Head of caudate nucleus (tissue), 42 donors: ENCODE data around the gene COA5.
A peak's percentile ranks its signal among the peaks of the same experiment; 100 is the strongest.
"Not testable (repeated sequence)": the region's sequence is repeated elsewhere in the genome, so short reads cannot be mapped to it uniquely, and the experiment has no call there.

ENCODE experiments used
- DNase-seq, 42 donors: peaks; one replicate each; pipeline versions ENCODE4 v3.0.0 to v3.0.0-alpha.2; 2020 to 2021; ENCODE audit warnings: mixed read lengths in 7 of 42
- intact Hi-C: fragments of 100-400 bp; cut with DNase I; formaldehyde crosslinking; loops from one replicate; pipeline ENCODE4 v1.15.0; 2022

Gene COA5

DNA sequence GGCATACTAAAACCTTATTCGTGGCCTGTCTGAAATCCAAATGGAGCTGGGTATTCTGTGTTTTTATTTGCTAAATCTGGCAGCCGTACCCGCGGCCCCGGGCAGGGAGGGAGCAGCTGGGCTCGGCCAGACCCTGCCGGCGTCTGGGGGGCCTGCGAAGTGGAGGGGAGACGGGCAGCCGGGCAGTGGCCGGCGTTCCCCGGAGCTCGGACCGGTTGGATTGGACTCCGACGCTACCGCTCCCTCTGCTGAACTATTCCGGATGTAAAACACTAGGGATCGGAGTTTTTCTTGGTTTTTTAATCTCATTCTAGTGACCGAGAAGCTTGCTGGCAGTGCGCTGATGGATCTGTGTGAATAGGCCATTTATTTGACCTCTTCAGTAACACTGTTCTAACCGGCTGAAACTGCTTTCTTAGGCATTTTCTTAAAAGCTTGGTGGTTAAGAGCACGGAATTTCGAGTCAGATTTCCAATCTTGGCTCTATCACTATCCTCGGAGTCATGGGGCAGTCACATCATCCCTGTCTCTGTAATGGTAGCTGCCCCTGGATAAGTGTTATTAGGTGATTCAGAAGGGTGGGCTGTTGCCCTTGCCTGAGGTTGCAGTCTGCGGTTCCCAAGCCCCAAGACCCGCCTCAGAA, 771 bp upstream of the COA5 start:
- intact Hi-C loops: no loop called here
- peak in 4 of 42 donors; percentile 21 to 46 (median 35) for DNase-seq

DNA sequence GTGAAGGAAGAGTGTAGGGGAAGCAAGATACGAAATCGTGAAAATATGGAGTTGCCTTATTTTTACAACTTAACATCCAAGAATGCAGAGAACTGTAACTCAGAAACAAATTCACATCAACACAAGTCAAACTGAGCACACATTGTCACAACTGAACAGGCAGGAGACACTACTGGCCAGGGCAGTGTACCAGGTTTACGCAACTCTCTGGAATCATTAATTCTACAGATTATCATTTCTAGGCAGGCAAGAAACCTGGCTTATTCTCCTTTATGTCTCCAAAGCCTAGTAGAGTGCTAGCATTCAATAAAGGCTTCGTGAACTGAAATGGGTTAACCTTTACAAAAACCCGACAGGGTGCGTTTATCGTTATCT, 584 bp downstream of the COA5 start:
- intact Hi-C loops: no loop called here
- DNase-seq: no peak

DNA sequence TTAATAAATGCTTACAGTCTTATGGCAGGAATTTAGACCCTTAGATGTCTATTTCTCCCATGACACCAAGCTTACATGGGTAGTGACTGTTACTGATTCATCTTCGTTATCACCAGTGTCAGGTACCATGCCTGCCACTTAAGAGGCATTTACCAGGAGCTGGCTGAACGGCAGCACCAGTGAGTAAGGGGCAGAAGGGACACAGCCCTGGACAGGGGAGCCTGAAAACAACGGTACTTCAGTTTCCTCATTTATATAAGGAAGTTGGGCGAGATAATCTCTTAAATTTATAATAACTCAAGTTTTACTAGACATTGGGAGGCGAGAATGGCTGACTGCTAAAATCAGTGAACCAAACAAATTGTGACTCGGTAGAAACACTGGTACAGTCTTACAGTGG, 1.2 kb downstream of the COA5 start:
- intact Hi-C loops: no loop called here
- DNase-seq: no peak

DNA sequence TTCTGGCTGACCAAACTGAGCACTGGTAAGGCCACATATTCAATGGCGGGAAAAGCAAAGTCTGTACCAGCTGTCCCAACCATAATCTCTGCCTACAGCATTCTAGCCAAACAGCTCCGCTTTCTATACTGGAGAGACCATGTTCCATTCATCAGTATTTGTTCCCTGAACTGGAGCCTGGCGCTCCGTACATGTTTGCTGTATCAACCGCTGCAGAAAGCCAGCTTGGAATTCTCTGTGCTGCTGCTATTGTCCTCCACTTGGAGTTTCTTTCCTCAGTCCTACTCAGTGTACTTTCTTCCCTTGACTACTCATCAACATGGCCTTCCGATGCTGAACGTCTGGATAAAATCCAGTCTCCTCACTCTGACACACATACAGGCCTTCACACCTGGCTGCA, 1.9 kb downstream of the COA5 start:
- no peak for DNase-seq
- intact Hi-C loops: no loop called here

DNA sequence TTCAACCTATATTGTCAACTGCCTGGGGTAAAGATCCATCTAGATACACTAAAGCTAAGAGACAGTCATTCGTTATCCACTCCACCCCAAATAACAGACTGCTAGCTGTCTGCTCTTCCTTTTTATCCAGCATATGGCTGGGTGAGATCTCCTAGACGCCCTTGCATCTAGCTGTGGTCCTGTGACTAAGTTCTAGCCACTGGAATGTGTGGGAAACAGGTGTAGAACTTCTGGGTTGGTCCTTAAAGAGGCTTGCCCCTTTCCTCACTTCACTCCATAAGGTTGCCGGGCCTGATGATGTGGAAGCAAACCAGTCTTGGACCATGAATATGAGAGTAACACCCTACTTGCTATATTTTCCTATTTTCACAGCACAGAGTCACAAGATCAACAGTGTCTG, 3.2 kb downstream of the COA5 start:
- intact Hi-C loops: no loop called here

DNA sequence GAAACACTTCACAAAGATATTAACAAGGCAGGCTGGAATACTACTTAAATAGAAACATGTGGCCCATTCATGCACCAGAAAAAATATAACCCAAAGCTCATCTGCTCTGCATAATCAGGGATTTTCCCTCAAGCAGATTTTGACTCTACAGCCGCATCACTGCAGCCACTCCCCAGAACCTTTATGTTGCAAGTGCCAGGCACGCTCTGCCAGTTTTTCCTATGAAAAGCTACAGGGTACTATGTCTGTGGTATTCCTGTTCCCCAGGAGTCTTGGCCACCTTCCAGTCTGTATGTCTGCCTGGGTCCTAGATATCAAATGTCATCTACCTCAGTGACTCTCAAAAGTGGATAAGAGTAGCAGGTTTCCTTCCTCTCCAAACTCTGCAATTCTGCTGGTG, 3.8 kb downstream of the COA5 start:
- DNase-seq: no peak
- intact Hi-C loops: no loop called here

More for the DNA sequence above, 3.2 kb downstream of the COA5 start:
- no peak for DNase-seq

DNA sequence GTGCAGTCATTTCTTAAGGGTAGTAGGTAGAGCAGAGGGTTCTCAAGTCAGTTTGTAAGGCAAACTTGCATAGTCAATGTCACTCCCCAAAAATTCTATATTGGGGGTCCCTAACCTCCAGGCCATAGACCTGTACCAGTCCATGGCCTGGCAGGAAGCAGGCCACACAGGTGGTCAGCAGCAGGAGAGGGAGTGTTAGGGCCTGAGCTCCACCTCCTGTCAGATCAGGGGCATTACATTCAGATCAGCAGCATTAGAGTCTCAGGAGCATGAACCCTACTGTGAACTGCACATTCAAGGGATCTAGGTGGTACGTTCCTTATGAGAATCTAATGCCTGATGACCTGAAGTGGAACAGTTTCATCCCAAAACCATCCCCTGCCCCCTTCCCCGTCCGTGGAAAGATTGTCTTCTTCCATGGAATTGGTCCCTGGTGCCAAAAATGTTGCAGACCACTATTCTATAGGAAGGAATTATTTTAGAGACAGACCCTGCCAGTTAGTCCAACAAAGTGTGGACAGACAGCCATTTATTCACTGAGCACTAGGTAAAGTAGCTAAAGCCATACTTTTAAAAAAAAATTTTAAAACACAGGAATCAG, 6.7 kb downstream of the COA5 start:
- peak in 2 of 42 donors; percentile 25 to 37 for DNase-seq
- intact Hi-C loops: no loop called here

DNA sequence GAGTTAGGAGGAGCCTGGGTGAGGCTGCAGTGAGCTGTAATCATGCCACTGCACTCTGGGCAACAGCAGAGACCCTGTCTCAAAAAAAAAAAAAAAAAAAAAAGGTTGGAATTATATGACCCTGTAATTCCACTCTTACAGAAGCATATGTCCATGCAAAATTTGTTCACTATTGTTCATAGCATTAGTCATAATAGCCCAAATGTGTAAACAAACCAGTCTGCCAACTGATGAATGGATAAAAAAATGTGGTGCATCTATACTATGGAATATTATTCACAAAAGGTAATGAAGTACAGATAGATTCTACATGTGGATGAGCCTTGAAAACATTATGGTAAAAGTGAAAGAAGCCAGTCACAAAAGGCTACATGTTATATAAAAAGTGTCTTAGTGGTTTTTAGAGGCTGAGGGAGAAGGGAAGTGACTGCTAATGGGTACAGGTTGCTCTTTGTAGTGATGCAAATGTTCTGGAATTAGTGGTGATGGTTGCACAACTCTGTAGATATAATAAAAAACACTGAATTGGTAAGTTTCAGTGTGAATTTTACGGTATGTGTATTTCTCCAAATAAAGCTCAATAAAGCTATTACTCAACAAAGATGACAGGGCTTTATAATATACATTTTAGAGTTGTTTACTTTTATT, 9.4 kb downstream of the COA5 start:
- intact Hi-C loops: no loop called here
- no peak for DNase-seq

DNA sequence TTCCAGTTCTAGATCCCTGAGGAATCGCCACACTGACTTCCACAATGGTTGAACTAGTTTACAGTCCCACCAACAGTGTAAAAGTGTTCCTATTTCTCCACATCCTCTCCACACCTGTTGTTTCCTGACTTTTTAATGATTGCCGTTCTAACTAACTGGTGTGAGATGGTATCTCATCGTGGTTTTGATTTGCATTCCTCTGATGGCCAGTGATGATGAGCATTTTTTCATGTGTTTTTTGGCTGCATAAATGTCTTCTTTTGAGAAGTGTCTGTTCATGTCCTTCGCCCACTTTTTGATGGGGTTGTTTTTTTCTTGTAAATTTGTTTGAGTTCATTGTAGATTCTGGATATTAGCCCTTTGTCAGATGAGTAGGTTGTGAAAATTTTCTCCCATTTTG, 13.6 kb downstream of the COA5 start:
- intact Hi-C loops, DNase-seq: not testable (repeated sequence)

DNA sequence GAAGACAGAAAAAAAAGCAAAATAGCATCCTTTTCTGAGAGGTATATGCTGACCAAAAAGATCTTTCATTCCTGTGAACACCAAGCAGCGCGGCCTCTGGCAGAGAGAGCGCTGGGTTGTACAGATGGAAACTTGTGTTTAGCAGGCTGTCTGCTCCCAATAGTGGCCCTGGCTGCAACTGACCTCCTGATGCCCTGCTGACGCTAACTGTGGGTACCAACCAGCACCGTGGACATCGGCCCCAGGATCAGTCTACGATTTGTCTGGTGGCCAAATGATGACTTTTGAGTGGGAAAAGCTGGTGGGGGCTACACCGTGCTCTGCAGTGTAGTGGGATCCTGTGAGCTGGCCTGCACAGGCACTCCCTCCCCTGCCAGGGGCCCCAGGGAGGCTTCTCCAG, 15.7 kb downstream of the COA5 start:
- intact Hi-C loops: no loop called here
- DNase-seq: no peak

DNA sequence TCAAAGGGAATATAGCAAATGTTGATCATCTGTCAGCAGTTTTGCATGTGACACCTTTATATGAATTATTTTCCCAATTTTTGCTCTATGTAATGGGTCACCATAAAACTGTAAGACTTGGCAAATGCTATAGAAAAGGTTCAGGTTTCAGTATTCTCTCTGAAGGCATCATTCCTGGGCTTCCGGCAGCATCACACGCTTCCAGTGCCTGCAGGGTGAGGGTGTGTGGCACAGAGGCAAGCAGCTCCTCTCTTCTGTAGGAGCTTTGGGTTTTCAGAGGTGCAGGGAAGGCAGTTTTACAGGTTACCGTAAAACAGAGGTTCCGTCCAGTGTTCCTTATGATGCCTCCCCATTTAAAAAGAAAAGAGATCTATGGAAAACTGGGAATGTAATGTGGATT, 18.8 kb downstream of the COA5 start:
- peak in 5 of 42 donors; percentile 28 to 48 (median 34) for DNase-seq
- intact Hi-C loops: no loop called here

DNA sequence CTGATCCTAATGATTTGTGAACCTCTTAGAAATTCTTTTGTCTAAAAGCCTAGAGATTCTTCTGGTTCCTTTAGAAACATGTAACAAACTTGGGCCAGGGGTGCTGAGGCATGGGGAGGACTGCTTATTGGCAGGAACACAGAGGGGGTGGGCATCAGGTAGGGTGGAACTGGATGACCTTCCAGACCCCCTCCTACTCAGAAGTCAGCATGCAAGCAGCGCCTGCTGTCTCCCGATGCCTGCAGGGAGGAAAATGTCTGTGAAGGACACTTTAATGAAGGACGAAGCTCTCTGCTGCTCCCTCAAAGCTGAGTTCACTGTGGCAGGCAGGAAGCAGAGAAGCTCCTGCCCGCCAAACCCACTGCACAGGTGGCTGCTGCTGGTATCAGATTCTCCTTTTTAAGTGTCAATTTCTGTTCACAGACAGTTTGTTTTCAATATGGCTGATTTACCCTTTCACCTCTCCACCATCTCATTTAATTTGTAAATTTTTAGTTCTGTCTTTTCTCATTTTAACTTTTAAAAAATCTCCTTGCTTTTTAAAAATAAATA, 19.4 kb downstream of the COA5 start:
- DNase-seq: peak in 2 of 42 donors; percentile 12 to 28
- intact Hi-C loops: no loop called here

DNA sequence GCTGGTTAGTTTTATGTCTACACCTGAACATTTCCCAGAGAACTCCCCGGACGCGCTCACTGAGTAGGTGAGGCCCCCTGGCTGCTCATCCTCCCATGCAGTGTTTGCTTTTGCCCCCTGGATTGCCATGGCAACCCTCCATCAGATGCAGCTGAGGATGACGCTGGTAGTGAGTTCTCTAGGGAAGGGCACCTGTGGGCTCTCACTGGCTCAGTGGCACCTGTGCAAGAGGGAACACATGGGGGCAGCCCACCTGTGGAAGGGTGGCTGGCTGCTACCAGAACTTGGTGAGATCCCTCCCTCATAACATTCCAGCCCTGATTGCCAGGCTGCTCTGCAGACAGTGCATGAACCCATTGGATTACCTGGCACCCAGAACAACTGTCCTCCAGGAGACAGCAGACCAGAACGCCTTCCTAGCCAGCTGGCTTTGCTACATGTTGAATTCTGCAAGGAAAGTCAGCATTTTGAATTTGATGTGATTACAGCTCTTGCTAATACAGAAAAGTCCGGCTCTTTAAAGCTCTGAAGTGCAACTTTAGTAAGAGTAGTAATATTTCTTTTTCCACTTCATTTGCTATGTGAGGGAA, 21.7 kb downstream of the COA5 start:
- peak in 8 of 42 donors; percentile 14 to 44 (median 26) for DNase-seq

DNA sequence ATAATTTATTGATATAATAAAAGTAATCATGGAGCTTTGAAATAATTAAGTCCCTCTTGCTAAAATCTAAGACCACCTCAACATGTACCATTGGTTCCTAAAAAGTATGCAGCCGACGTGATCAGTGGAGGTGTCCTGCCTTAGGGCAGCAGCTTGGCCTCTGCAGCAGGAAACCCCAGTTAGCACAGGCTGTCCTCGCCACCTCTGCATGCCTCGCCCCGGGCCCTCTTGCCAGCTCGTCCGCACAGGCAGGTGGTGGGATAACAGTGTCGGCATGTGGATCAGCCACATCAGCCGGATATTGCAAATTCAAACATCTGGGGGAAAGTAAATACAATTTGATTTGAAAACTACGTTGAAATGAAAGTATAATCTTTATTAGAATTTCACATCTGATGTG, 22.9 kb downstream of the COA5 start:
- DNase-seq: peak in 3 of 42 donors; percentile 3 to 39 (median 13)
- intact Hi-C loops: no loop called here

More for the DNA sequence above, 21.7 kb downstream of the COA5 start:
- intact Hi-C loops: no loop called here

DNA sequence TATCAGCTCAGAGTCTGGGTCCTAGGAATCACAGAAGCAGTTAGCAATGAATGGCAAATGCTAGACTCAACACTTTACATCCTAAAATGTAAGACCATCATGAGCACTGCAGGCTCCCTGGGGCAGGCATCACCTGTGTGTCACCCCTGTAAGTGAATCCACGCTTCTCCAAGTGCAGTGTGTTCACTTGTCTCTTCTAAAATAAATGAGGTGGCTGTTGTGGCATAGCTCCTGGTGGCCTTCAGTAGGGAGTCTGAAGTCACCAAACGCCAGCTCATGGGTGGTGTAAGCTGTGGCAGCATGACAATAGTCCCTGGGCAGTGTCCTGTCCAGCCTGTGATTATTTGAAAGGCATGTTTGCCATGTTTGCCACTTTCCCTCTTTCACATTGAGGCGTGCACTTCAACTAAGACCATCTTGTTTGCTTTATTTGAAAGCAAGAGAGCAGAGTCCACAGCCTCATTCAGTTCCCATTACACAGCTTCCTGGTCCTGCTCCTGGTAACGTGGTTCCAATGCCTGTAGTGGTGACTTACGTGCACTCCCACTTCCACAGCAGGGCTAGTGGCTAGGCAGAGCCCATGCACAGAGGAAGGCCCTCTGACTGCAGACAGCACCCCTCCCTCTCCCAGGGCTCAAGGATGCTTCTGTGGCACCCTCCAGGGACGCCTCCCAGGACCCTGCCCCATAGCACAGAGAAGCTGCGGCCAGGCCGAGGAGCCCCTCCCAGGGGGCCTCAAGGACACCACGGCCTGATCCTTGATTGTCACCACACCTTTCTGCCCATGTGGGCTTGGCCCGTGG, 24.3 kb downstream of the COA5 start:
- intact Hi-C loops: no loop called here
- peak in 2 of 42 donors; percentile 7 to 15 for DNase-seq

DNA sequence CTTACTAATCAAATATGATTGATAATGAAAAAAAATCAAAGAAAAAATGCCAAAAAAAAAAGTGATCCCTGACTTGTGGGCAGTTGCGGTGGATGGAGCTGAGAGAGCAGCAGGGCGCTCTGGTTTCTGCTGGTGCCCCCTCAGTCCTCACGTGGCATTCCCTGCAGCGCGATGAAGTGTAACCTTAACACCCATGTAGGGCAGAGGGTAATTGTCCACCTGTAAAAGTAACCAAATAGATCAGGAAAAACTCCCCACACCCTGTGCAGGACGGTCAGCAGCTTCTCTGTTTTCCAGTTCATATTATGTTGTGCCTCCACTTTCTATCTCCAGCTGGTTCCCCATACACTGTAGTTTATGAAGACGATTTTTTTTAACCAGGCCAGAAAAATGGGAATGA, 25.0 kb downstream of the COA5 start:
- peak in 2 of 42 donors; percentile 7 to 25 for DNase-seq
- intact Hi-C loops: no loop called here

DNA sequence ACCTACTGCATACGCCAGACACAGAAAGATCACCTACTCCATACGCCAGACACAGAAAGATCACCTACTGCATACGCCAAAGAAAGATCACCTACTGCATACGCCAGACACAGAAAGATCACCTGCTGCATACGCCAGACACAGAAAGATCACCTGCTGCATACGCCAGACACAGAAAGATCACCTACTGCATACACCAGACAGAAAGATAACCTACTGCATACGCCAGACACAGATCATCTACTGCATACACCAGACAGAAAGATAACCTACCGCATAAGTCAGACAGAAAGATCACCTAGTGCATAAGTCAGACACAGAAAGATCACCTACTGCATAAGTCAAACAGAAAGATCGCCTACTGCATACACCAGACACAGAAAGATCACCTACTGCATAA, 25.8 kb downstream of the COA5 start:
- no peak for DNase-seq
- intact Hi-C loops: no loop called here

DNA sequence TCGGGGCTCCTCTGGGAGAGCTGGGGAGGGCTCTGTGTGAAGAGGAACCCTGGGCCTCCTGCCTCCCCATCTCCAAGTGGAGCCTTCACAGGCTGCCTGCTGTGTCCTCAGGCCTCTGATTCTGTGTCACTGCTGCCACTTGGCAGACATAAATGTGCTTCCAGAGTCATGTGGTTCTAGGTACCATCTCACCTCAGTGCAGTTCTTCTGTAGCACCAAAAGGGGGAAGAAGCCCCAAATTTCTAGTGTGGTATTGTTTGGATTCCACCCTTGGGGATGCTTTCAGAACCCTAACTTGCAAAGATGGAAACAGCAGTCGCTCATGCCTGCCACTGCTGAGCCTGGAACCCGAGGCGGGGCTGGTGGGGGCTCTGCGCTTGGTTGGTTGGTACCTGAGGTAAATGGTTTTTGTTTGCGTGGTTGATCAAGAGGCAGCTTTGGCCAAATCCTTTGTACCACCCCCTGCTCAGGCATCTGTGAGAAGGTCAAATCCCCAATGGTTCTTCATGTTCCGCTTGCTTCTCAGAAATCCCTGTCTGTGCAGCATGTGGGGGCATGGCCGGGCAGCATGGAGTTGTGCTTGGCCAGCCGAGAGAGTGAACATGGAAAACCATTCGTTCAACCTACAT, 27.5 kb downstream of the COA5 start:
- intact Hi-C loops: no loop called here
- peak in 2 of 42 donors; percentile 5 to 6 for DNase-seq

DNA sequence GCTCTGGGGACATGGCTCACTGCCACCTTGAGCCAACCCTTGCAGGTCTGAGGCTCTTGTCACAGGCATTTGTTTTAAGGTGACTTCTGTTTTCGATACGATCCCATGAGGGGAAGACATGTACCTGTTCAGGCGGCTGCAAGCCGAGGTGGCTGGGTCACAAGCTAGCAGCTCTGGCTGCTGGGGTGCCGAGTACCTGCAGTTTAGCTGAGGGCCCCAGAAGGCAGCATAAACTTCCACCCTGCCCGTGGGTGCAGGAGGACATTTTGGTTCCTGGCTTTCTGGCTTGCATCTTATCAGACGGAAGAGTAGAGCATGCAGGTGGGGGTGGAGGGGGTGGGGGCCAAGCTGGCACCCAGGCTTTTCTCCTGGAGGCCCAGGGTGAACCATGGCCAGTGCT, 28.4 kb downstream of the COA5 start:
- intact Hi-C loops: no loop called here
- DNase-seq: peak in 4 of 42 donors; percentile 5 to 30 (median 23)
